Renal cortical epithelial cell (primary cell): ENCODE results near the gene MMP14. TPM values are rescaled to one million over a fixed set of nuclear protein-coding genes. Genes with fewer than 3 reads are reported as not detected.
A peak's percentile ranks its signal among the peaks of the same experiment; 100 is the strongest.
"Not testable (repeated sequence)": the region's sequence is repeated elsewhere in the genome, so short reads cannot be mapped to it uniquely, and the experiment has no call there.

Experiments
- DNase-seq: peaks from one replicate; pipeline ENCODE4 v3.0.0-alpha.2; 2011; ENCODE audit warnings: low read depth
- total RNA-seq: library from RNA; depleted of rRNA; stranded (reverse); fragments of >200 nt; gene quantifications from 2 replicates; pipeline ENCODE4 v1.2.3, GENCODE V29; 2014

Gene MMP14
- total RNA-seq, 1 donor from 2014 or later = 180 TPM

GRCh38 chr14:22841769-22842168 is 5.4 kb downstream of the MMP14 start:
- no peak for DNase-seq

DNA sequence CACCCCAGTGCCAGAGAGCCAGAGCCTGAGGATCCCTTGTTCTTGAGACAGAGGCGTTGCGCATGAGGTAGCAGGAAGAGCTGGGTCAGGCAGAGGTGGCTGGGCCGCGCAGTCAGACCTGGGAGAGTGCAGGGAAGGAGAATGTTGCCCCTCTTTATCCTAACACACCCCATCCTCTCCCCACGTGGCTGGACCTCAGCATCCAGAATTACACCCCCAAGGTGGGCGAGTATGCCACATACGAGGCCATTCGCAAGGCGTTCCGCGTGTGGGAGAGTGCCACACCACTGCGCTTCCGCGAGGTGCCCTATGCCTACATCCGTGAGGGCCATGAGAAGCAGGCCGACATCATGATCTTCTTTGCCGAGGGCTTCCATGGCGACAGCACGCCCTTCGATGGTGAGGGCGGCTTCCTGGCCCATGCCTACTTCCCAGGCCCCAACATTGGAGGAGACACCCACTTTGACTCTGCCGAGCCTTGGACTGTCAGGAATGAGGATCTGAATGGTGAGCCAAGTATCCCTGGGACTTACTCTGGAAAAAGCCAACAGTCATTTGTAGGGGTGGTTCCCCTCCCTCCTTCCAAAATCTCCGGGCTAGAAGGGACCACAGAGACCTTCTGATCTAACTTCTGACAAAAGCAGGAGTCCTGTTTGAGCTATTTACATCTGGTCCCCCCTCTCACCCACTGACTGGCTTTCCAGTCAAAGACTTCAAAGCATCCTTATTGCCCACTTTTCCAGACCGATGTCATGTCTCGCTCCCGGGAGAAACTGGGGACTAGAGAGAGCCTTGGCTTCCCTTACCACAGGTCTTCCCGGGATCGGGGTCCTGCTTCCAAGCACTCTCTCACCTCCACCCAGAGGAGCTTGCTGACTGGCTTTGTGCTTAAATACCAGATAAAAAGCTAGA is 6.1 kb downstream of the MMP14 start:
- DNase-seq = no peak

- DNase-seq = no peak
These were observed 6.9 kb downstream of the MMP14 start for GRCh38 chr14:22843123-22843925.

DNA sequence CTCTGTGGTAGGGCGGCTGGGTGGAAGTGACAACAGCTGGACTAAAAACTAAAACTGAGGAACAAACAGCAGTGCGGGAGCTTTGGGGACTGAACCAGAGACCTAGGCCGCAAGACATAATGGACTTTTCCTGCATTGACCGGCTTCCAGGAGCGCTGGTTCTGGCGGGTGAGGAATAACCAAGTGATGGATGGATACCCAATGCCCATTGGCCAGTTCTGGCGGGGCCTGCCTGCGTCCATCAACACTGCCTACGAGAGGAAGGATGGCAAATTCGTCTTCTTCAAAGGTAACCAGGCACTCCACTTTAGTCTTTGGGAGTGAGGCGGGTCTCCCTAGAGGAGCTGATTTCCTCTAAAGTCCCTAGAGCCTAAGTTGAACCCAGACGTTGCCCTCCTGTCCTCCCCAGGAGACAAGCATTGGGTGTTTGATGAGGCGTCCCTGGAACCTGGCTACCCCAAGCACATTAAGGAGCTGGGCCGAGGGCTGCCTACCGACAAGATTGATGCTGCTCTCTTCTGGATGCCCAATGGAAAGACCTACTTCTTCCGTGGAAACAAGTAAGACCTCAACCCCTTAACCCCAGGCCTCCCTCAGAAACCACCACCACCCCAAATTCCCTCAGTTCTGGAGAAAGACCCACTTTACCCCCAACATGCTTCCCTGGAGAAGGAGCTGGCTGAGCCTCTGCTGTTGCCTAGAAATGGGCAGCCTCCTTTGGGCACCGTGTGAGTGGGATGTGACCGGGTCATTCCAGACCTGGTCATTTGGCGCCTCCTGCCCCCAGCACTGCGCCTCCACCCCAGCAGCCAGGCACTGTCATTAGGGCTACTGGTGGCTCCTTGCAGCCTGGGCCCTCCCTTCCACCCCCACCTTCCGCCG is 8.1 kb downstream of the MMP14 start:
- no peak for DNase-seq

DNA sequence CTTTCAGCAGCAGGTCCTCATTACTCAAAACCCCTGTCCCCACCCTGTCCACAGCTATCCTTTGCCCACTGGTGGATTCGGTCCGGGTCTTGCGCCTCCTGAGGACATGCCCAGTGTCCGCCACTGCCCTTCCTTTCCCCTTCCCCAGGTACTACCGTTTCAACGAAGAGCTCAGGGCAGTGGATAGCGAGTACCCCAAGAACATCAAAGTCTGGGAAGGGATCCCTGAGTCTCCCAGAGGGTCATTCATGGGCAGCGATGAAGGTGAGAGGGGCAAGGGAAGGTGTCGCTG is 8.7 kb downstream of the MMP14 start:
- no peak for DNase-seq

- DNase-seq = no peak
These were observed 9.6 kb downstream of the MMP14 start for GRCh38 chr14:22845821-22846625.

DNA sequence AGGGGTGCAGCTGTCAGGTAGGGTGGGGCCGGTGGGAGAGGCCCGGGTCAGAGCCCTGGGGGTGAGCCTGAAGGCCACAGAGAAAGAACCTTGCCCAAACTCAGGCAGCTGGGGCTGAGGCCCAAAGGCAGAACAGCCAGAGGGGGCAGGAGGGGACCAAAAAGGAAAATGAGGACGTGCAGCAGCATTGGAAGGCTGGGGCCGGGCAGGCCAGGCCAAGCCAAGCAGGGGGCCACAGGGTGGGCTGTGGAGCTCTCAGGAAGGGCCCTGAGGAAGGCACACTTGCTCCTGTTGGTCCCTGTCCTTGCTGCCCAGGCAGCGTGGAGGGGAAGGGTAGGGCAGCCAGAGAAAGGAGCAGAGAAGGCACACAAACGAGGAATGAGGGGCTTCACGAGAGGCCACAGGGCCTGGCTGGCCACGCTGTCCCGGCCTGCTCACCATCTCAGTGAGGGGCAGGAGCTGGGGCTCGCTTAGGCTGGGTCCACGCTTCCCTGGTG is 10.5 kb downstream of the MMP14 start:
- no peak for DNase-seq

- no peak for DNase-seq
These were observed 11.4 kb downstream of the MMP14 start for GRCh38 chr14:22847661-22848341.

DNA sequence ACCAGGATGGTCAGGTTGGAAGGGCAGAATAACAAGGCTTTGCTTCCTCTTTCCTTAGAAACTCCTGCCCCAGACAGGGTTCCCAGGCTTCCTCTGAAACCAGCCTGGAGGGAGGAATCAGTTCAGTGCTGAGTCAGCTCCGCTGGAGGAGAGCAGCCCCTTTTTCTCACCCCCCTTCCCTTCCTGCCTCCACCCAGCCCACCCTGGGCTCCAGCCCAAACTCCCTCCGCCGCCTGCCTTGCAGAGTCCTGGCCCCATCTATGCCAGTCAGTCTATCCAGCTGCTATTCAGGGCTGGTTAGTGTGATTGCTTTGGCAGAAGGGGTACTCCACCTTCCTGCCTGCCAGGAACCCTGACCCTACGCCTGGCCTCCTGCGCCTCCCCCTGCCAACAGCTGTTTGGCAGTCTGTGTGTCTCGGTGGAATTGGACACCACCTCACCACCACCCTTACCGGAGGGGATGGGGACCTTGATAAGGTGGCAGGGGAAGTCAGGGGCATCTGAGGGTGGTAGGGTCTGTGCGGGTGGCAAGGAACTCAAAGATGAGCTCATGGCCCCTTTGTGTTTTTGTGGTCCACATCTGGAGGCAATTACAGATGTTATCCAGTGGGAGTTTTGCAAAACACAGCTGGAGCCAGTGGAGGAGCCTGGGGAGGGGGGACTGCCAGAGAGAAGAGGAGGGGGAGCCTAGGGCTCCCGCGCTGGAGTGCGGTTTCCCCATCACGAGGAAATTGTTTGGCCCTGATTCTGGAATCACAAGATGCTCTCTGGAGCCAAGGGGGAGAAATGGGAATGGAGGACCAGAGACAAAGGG is 12.2 kb downstream of the MMP14 start:
- peak; percentile 62 for DNase-seq

GRCh38 chr14:22849212-22849819 is 12.9 kb downstream of the MMP14 start:
- DNase-seq = peak; percentile 47

DNA sequence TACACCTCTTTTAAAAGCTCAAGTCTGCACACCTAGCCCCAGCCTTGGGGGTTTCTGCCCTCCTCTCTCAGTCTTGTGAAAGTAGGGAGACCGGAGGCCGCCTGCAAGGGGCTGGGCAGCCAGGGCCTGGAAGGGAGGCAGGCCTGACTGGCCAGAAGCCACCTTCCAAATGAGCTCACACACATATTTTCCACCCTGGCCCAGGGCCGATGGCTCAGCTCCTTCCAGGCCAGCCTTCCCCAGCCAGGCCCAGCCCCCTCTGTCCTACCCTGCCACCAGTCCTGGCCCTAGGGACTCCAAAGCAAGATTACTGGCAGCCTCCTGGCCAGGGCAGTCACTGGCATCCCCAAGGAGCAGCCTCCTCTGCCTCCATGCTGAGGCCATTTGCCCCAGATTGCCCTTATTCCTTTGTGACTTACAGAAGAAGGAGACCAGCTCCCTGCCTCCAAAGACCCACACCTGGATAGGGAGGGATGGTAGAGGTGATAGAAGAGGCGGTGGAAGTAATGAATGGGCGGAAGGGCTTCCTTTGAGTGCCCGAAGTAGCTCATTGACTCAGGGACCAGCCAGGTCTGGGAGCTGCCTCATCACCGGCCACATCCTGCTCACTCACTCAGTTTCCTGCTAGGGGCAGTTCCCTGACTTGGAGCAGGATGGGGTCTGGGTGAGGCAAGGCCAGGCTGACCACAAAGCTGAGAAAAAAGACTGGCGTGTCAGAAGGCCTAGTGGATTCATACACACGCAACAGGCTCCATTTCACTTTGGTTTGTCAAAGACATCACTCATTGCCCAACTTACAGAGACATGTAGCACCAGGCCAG is 14.8 kb downstream of the MMP14 start:
- peak; percentile 92 for DNase-seq

- DNase-seq = not testable (repeated sequence)
These were observed 15.8 kb downstream of the MMP14 start for GRCh38 chr14:22852178-22852577.

GRCh38 chr14:22852599-22852939 is 16.2 kb downstream of the MMP14 start:
- no peak for DNase-seq

- peak; percentile 68 for DNase-seq
These were observed 16.8 kb downstream of the MMP14 start for GRCh38 chr14:22852940-22853767.

DNA sequence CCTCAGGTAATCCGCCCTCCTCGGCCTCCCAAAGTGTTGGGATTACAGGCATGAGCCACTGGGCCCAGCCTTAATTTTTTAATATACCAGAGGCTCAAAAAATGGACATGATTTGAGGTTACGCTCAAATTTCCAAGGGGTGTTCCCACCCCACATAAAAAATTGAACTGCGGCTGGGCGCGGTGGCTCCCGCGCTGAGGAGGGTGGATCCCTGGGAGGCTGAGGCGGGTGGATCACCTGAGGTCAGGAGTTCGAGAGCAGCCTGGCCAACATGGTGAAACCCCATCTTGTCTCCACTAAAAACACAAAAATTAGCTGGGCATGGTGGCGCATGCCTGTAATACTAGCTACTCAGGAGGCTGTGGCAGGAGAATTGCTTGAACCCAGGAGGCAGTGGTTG is 17.9 kb downstream of the MMP14 start:
- DNase-seq = not testable (repeated sequence)

DNA sequence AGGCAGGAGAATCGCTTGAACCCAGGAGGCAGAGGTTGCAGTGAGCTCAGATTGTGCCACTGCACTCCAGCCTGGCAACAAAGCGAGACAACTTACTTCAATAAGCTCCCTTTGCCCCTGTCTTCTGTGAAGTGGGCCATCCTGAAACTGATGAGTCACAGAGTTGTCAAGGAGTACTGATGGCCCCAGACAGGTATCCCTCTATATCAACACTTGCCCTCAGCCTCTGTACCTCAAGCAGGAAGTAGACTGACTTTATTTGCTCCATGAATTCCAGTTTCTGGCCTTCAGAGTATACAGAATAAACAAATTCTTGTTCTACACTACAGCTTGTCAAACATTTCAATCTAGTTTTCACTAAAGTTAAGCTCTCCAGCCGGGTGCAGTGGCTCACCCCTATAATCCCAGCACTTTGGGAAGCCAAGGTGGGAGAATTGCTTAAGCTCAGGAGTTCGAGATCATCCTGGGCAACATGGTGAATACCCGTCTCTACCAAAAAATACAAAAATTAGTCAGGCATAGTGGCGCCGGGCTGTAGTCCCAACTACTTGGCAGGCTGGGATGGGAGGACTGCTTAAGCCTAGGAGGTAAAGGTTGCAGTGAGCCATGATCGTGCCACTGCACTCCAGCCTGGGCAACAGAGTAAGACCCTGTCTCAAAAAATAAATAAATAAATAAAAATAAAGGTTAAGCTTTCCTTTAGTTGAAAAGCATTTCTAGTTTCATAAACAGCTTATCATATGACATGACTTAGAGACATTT is 18.8 kb downstream of the MMP14 start:
- no peak for DNase-seq

DNA sequence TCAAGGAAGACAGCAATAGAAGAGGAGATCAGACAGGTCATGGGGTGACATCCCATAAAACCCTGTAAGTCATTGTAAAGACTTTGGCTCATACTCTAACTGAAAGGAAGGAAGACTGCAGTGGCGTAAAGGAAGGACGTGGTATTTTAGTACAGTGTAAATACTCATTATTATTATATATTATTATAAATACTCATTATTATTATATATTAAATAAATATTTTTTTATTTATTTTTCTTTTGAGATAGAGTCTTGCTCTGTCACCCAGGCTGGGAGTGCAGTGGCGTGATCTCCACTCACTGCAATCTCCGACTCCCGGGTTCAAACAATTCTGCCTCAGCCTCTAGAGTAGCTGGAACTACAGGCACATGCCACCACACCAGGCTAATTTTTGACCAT is 20.0 kb downstream of the MMP14 start:
- DNase-seq = no peak
